Loucy (cell line): ENCODE results near the gene UBE2K.
A peak's percentile ranks its signal among the peaks of the same experiment; 100 is the strongest.
"Not testable (repeated sequence)": the region's sequence is repeated elsewhere in the genome, so short reads cannot be mapped to it uniquely, and the experiment has no call there.

Experiments used
- H2AFZ ChIP-seq: fragments of 200-600 bp; sonication (generic); 2 replicates; pipeline ENCODE4 v1.6.0; 2016; ENCODE audit warnings: antibody characterized with exemption, mild to moderate bottlenecking, low read length, moderate library complexity
- H3F3A ChIP-seq: fragments of 200-600 bp; 2 replicates; pipeline ENCODE4 v1.6.0; 2016; ENCODE audit warnings: antibody characterized with exemption, low read depth, mild to moderate bottlenecking
- H3K27me3 ChIP-seq: fragments of 200-600 bp; sonication (generic); 2 replicates; pipeline ENCODE4 v1.6.1; 2014; ENCODE audit warnings: low read length, mild to moderate bottlenecking; ENCODE audit not compliant: insufficient read depth, poor library complexity, severe bottlenecking
- H3K36me3 ChIP-seq: fragments of 200-600 bp; sonication (generic); 2 replicates; pipeline ENCODE4 v1.6.1; 2016; ENCODE audit warnings: low read length; ENCODE audit not compliant: insufficient read depth
- H3K4me1 ChIP-seq: fragments of 200-600 bp; sonication (generic); 2 replicates; pipeline ENCODE4 v1.5.1; 2014; ENCODE audit warnings: low read length, mild to moderate bottlenecking; ENCODE audit not compliant: insufficient read depth, poor library complexity, severe bottlenecking
- H3K4me2 ChIP-seq: fragments of 200-600 bp; sonication (generic); 2 replicates; pipeline ENCODE4 v1.6.0; 2014; ENCODE audit warnings: antibody characterized with exemption, low read length, low read depth, mild to moderate bottlenecking; ENCODE audit not compliant: poor library complexity, severe bottlenecking
- H3K4me3 ChIP-seq: fragments of 200-600 bp; sonication (generic); 2 replicates; pipeline ENCODE4 v1.5.1; 2014; ENCODE audit warnings: low read length, mild to moderate bottlenecking, mixed read lengths; ENCODE audit not compliant: poor library complexity, severe bottlenecking
- H3K79me2 ChIP-seq: fragments of 200-600 bp; sonication (generic); 2 replicates; pipeline ENCODE4 v1.6.1; 2014; ENCODE audit warnings: low read length; ENCODE audit not compliant: insufficient read depth
- H3K9ac ChIP-seq: fragments of 200-600 bp; sonication (generic); 2 replicates; pipeline ENCODE4 v1.6.0; 2014; ENCODE audit warnings: mild to moderate bottlenecking, low read depth, low read length, moderate library complexity; ENCODE audit not compliant: poor library complexity, severe bottlenecking
- H3K9me2 ChIP-seq: fragments of 200-600 bp; sonication (generic); replicated peaks from 2 replicates; pipeline ENCODE4 v1.6.1; 2016; ENCODE audit warnings: low read depth, low read length, mixed read lengths
- H3K9me3 ChIP-seq: fragments of 200-600 bp; sonication (generic); 2 replicates; pipeline ENCODE4 v1.6.1; 2014; ENCODE audit warnings: mild to moderate bottlenecking, antibody characterized with exemption, low read length, low read depth; ENCODE audit not compliant: insufficient read depth
- H4K20me1 ChIP-seq: fragments of 200-600 bp; sonication (generic); 2 replicates; pipeline ENCODE4 v1.6.0; 2014; ENCODE audit warnings: antibody characterized with exemption, low read length, mild to moderate bottlenecking; ENCODE audit not compliant: insufficient read depth, poor library complexity, severe bottlenecking
- EZH2phosphoT487 ChIP-seq: fragments of 200-600 bp; IDR thresholded peaks from 2 replicates; pipeline ENCODE4 v1.6.1; 2018; ENCODE audit warnings: antibody characterized with exemption, mild to moderate bottlenecking, moderate library complexity, borderline replicate concordance
- TF ChIP-seq, protein P1 (sequence below): fragments of 200-600 bp; sonication (generic); conservative IDR thresholded peaks from 2 replicates; pipeline ENCODE4 v1.5.1; 2014; ENCODE audit warnings: mild to moderate bottlenecking, antibody characterized with exemption, low read length

The UBE2K gene

DNA sequence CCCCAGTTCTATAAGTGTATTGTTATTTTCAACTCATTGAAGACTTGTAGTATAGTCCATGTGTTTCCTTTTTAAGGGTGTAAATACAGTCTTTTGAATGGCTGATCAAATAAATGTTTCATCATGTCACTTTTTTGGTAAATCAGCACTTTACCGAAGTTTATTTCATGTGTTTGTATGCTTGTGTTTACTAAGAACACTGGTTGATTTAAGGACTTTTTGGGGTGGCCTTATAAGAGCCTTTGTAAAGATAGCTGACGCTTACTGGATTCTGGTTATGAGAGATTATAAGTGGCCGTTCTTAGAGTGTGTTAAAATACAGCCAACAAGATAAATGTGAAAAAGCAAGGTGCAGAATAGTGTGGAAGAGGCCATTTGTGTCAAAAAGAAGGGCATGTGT, 2.6 kb downstream of the UBE2K start:
- Histone ChIP-seq H4K20me1 (peaks cover 66% of the 10 kb centered on the region), H3K9ac (peak overlapping the region; percentile 91)
- TF ChIP-seq, protein P1, sequence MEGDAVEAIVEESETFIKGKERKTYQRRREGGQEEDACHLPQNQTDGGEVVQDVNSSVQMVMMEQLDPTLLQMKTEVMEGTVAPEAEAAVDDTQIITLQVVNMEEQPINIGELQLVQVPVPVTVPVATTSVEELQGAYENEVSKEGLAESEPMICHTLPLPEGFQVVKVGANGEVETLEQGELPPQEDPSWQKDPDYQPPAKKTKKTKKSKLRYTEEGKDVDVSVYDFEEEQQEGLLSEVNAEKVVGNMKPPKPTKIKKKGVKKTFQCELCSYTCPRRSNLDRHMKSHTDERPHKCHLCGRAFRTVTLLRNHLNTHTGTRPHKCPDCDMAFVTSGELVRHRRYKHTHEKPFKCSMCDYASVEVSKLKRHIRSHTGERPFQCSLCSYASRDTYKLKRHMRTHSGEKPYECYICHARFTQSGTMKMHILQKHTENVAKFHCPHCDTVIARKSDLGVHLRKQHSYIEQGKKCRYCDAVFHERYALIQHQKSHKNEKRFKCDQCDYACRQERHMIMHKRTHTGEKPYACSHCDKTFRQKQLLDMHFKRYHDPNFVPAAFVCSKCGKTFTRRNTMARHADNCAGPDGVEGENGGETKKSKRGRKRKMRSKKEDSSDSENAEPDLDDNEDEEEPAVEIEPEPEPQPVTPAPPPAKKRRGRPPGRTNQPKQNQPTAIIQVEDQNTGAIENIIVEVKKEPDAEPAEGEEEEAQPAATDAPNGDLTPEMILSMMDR = no peak
- no peak for TF ChIP-seq EZH2phosphoT487

DNA sequence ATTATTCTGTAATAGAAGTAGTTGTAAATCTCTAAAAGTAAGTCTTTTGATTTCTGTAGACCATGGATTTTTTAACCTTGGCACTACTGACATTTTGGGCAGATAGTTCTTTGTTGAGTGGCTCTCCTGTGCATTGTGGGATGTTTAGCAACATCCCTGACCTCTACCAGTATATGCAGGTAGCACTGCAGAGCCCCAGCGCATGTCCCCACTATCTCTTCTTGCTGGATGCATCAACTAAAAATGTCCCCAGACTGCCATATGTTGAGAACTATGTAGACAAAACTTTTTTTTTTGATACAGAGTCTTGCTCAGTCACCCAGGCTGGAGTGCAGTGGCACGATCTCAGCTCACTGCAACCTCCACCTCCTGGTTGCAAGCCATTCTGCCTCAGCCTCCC, 4.8 kb downstream of the UBE2K start:
- no peak overlapping the region for H3K4me3 ChIP-seq
- TF ChIP-seq, protein P1 = no peak
- no peak for TF ChIP-seq EZH2phosphoT487
- H3K79me2 ChIP-seq = peaks cover 97% of the 10 kb centered on the region
- H3F3A ChIP-seq = no peaks in the 10 kb centered on the region
- H3K9ac ChIP-seq = no peak overlapping the region
- H4K20me1 ChIP-seq = peaks cover 78% of the 10 kb centered on the region
- H3K9me2 ChIP-seq = no peaks in the 10 kb centered on the region
- H3K27me3 ChIP-seq = no peaks in the 10 kb centered on the region
- peaks cover 6% of the 10 kb centered on the region; the same call in 1 of the 2 replicates for H3K36me3 ChIP-seq
- peaks cover 21% of the 10 kb centered on the region for H3K4me1 ChIP-seq
- H3K4me2 ChIP-seq = peak overlapping the region; percentile 23
- no peaks in the 10 kb centered on the region for H3K9me3 ChIP-seq
- no peak overlapping the region for H2AFZ ChIP-seq

More for the DNA sequence above, 2.6 kb downstream of the UBE2K start:
- Histone ChIP-seq H3F3A (no peaks in the 10 kb centered on the region), H3K9me3 (no peaks in the 10 kb centered on the region), H3K4me3 (peak overlapping the region; percentile 95), H3K79me2 (peaks cover 87% of the 10 kb centered on the region), H3K36me3 (peaks cover 6% of the 10 kb centered on the region; the same call in 1 of the 2 replicates), H3K9me2 (no peaks in the 10 kb centered on the region), H3K27me3 (no peaks in the 10 kb centered on the region), H2AFZ (no peak overlapping the region), H3K4me2 (peak overlapping the region; percentile 88), H3K4me1 (peaks cover 31% of the 10 kb centered on the region)

DNA sequence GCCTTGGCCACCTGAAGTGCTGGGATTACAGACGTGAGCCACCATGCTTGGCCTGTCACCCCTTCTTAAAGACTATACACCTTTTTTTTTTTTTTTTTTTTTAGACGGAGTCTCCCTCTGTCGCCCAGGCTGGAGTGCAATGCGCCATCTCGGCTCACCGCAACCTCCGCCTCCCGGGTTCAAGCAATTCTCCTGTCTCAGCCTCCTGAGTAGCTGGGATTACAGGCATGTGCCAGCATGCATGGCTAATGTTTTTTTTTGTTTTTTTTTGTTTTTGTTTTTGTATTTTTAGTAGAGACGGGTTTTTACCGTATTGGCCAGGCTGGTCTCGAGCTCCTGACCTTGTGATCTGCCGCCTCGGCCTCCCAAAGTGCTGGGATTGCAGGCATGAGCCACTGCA, 6.9 kb downstream of the UBE2K start:
- not testable (repeated sequence) for H3F3A ChIP-seq, H3K36me3 ChIP-seq, H3K9me3 ChIP-seq, H3K27me3 ChIP-seq, H3K9me2 ChIP-seq, H2AFZ ChIP-seq, H3K4me2 ChIP-seq, H3K9ac ChIP-seq, H3K4me3 ChIP-seq
- Histone ChIP-seq H3K4me1 (peaks cover 21% of the 10 kb centered on the region), H3K79me2 (peaks cover 99% of the 10 kb centered on the region), H4K20me1 (peaks cover 80% of the 10 kb centered on the region)

DNA sequence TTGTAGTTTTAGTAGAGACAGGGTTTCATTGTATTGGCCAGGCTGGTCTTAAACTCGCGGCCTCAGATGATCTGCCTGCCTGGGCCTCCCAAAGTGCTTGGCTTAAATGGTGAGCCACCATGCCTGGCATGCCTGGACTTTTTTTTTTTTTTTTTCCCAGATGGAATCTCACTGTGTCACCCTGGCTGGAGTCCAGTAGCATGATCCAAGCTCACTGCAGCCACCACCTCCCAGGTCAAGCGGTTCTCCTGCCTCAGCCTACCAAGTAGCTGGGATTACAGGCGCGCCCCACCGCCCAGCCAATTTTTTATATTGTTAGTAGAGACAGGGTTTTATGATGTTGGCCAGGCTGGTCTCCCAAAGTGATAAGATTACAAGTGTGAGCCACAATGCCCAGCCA, 8.4 kb downstream of the UBE2K start:
- H4K20me1 ChIP-seq = peaks cover 75% of the 10 kb centered on the region
- H3K4me2 ChIP-seq = no peak overlapping the region

More for the DNA sequence above, 8.4 kb downstream of the UBE2K start:
- TF ChIP-seq, protein P1 = no peak
- TF ChIP-seq EZH2phosphoT487 = no peak
- no peaks in the 10 kb centered on the region for H3K9me2 ChIP-seq
- no peak overlapping the region for H3K4me3 ChIP-seq
- no peak overlapping the region for H3K9ac ChIP-seq
- no peaks in the 10 kb centered on the region for H3K9me3 ChIP-seq
- H3K79me2 ChIP-seq = peaks cover 99% of the 10 kb centered on the region
- no peak overlapping the region for H2AFZ ChIP-seq
- H3K36me3 ChIP-seq = peaks cover 6% of the 10 kb centered on the region; the same call in 1 of the 2 replicates
- no peaks in the 10 kb centered on the region for H3F3A ChIP-seq
- no peaks in the 10 kb centered on the region for H3K27me3 ChIP-seq
- peaks cover 11% of the 10 kb centered on the region for H3K4me1 ChIP-seq
